ENCODE data around the gene KRTAP9-6. TPM values are rescaled to one million over a fixed set of nuclear protein-coding genes. Genes with fewer than 3 reads are reported as not detected.
"Not testable (repeated sequence)": the region's sequence is repeated elsewhere in the genome, so short reads cannot be mapped to it uniquely, and the experiment has no call there.

The KRTAP9-6 gene
- total RNA-seq, 2 experiments from 2014 or later: not detected

DNA sequence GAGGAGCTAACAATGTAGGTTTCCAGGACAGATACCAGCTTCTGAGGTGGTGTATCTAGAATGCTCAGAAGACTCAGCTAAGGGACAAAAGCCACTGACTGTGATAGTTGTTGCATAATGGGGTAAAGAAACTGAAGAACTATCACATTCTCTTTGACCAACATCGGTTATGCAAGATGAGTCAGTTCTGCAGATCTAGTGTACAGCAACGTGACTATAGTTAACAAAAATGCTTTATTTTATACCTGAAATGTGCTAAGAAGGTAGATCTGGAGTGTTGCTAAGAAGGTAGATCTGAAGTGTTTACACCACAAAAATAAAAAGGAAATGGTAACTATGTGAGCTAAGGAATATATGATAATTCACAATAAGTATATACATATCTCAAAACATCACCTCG is 2.5 kb downstream of the KRTAP9-6 start:
- ChIA-PET CTCF (no interaction called here), POLR2A (no interaction called here)

DNA sequence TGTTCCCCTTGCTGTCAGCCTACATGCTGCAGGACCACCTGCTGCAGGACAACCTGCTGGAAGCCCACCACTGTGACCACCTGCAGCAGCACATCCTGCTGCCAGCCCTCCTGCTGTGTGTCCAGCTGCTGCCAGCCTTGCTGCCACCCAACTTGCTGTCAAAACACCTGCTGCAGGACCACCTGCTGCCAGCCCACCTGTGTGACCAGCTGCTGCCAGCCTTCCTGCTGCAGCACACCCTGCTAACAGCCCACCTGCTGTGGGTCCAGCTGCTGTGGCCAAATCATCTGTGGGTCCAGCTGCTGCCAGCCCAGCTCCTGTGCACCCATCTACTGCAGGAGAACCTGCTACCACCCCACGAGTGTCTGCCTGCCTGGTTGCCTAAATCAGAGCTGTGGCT is 6.1 kb downstream of the KRTAP9-6 start:
- CTCF ChIA-PET: not testable (repeated sequence)

GRCh38 chr17:41271858-41272257 is 6.7 kb downstream of the KRTAP9-6 start:
- POLR2A ChIA-PET: no interaction called here

More for the DNA sequence above, 6.1 kb downstream of the KRTAP9-6 start:
- POLR2A ChIA-PET: not testable (repeated sequence)

DNA sequence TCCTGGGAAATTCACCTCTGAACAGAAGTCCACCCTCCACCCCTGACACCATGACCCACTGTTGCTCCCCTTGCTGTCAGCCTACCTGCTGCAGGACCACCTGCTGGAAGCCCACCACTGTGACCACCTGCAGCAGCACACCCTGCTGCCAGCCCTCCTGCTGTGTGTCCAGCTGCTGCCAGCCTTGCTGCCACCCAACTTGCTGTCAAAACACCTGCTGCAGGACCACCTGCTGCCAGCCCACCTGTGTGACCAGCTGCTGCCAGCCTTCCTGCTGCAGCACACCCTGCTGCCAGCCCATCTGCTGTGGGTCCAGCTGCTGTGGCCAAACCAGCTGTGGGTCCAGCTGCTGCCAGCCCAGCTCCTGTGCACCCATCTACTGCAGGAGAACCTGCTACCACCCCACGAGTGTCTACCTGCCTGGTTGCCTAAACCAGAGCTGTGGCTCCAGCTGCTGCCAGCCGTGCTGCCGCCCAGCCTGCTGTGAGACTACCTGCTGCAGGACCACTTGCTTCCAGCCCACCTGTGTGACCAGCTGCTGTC is 10.5 kb downstream of the KRTAP9-6 start, which contains the start of gene KRTAP9-7:
Gene KRTAP9-7, plus strand, starts transcription at position 51 of the 543 bp plus-strand sequence. Its CDS starts 0 bp downstream, at position 51.
- POLR2A ChIA-PET: not testable (repeated sequence)
- CTCF ChIA-PET: interaction anchor here (0.7 kb wide), 1 partner anchor 221 kb away, joined by 3 read pairs; no protein-coding TSS in a partner anchor

More at GRCh38 chr17:41271858-41272257, 6.7 kb downstream of the KRTAP9-6 start:
- CTCF ChIA-PET: no interaction called here

GRCh38 chr17:41278176-41278955 is 13.2 kb downstream of the KRTAP9-6 start:
- POLR2A ChIA-PET: no interaction called here
- CTCF ChIA-PET: no interaction called here

- ChIA-PET POLR2A (no interaction called here), CTCF (no interaction called here)
Observed at GRCh38 chr17:41284043-41284442, 18.9 kb downstream of the KRTAP9-6 start.

GRCh38 chr17:41284546-41284945 is 19.4 kb downstream of the KRTAP9-6 start:
- POLR2A ChIA-PET: no interaction called here
- CTCF ChIA-PET: no interaction called here

GRCh38 chr17:41287050-41287449 is 21.9 kb downstream of the KRTAP9-6 start:
- ChIA-PET CTCF (no interaction called here), POLR2A (no interaction called here)

DNA sequence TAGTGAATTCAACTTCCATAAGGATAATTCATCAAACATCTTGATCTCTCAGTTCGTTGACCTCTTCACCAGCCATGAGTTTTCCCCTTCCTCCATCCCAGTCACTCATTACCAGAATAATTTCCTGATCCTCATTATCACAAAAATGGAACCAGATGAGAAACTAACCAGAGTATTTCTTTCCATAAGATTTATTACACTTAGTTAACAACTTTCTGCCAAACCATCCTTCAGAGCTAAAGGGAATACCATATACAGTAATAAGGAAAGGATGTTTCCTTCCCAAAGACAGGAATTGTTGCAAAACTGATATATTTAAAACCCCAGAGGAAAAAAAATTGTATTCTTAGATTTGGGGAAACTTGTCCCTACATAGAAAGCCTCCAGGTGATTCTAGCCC is 28.8 kb downstream of the KRTAP9-6 start:
- CTCF ChIA-PET: no interaction called here
- POLR2A ChIA-PET: no interaction called here

- CTCF ChIA-PET: no interaction called here
Observed at GRCh38 chr17:41296846-41297245, 31.7 kb downstream of the KRTAP9-6 start.

GRCh38 chr17:41298458-41299135 is 33.4 kb downstream of the KRTAP9-6 start:
- POLR2A ChIA-PET: no interaction called here
- CTCF ChIA-PET: no interaction called here

More at GRCh38 chr17:41296846-41297245, 31.7 kb downstream of the KRTAP9-6 start:
- POLR2A ChIA-PET: no interaction called here

DNA sequence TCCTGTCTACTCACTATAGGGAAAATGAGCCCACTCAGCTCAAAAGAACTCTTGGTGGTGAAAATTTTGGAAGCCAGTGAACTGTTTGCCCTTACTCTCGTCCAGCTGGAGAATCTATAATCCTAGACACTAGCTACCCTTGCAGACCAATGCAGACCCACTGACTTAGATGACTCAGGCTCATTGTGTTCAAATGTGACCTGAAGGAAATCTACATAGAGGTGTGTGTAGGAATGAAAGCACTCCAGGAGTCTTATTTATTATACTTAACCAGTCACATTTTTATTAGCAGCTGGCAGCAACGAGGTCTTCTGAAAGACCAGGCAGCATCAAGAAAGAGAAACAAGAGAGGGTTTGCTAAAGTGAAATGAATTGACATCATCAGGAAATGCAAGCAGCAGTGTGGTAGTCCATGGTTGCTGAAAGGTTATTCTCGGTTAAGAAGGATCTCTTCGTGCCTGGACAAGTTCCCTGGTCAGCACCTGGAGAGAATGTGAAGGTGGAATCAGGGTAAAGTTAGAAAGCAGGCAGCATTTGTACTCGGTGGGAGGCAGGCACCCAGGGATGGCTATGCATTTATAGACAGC is 36.1 kb downstream of the KRTAP9-6 start:
- ChIA-PET CTCF (interaction anchor here (2.1 kb wide), 1 partner anchor 21 kb away, joined by 4 read pairs; no protein-coding TSS in a partner anchor), POLR2A (interaction anchor here (0.6 kb wide), 1 partner anchor 48 kb away, joined by 3 read pairs; no protein-coding TSS in a partner anchor)

DNA sequence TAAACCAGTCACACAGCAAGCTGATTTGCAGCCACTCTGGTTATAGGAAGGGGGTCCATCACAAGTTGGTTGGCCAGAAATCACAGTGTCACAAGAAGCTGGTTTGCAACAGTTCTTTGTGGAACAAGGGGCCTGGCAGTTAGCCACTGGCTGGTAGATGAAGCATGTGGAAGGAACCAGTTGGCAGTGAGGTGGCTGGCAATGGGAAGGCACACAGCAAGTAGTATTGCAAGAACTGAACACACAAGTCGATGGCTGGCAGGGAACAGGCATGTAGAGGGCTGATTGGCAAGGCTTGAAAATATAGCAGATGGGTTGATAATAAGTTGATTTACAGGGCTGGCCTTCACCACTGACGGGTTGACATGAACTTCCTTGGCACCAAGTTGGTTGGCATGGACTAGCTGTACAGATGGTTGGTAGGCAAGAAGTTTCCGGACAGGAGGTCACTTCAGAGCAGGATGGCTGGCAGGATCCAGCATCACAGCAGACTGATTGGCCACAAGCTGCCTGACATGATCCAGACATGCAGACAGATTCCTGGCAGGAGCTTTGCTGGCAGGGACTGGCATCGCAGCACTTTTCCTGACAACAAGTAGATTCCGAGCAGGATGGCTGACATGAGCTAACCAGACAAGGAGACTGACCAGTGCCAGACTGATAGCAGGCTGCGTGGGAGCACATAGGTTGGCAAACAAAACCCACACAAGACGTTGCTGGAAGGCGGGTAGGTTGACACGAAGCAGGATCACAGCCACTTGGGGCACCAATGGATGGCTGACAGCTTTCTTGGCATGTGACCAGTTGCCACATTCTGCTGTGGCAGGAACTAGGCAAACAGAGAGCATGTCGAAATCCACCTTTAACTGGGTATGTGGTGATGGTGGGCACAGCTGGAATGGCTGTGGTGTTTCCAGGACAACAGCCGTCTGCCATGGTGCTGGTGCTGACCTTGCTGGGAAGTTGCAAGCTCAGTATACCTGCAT is 37.0 kb downstream of the KRTAP9-6 start, which contains the start of gene KRTAP29-1:
Gene KRTAP29-1, minus strand, starts transcription at position 936 of the 986 bp plus-strand sequence. Its CDS starts 0 bp downstream, at position 936.
- ChIA-PET POLR2A (no interaction called here), CTCF (interaction anchor here (2.1 kb wide), 1 partner anchor 20 kb away, joined by 4 read pairs; no protein-coding TSS in a partner anchor)

GRCh38 chr17:41302981-41303380 is 37.8 kb downstream of the KRTAP9-6 start:
- ChIA-PET CTCF (no interaction called here), POLR2A (no interaction called here)

DNA sequence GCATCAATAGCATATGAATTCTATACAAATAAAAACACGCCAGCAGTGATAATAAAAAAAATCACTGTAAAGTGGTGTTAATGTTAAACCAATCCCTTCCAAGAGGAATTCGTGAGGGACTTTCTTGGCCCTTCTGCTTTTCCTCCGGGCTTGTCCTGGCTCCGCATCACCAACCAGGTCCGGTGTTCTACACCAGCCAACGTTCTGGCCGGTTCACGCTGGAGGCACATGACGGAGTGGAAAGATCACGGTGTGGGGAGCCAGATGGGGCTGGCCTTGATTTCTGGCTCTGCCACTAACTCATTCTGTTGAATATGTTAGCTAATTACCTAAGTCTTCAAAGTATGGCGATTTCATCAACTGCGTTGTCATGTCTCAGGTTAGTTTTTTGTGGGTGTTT is 38.9 kb downstream of the KRTAP9-6 start:
- ChIA-PET CTCF (interaction anchor here (1.0 kb wide), 1 partner anchor 18 kb away, joined by 4 read pairs; no protein-coding TSS in a partner anchor), POLR2A (no interaction called here)

- POLR2A ChIA-PET: no interaction called here
- CTCF ChIA-PET: interaction anchor here (1.5 kb wide), 1 partner anchor 15 kb away, joined by 4 read pairs; no protein-coding TSS in a partner anchor
Observed at GRCh38 chr17:41307647-41308046, 42.5 kb downstream of the KRTAP9-6 start.

- POLR2A ChIA-PET: no interaction called here
- CTCF ChIA-PET: interaction anchor here (1.4 to 1.5 kb wide), 2 partner anchors 14 to 95 kb away, joined by 3 to 4 read pairs; no protein-coding TSS in a partner anchor
Observed at GRCh38 chr17:41308251-41308917, 43.2 kb downstream of the KRTAP9-6 start.

DNA sequence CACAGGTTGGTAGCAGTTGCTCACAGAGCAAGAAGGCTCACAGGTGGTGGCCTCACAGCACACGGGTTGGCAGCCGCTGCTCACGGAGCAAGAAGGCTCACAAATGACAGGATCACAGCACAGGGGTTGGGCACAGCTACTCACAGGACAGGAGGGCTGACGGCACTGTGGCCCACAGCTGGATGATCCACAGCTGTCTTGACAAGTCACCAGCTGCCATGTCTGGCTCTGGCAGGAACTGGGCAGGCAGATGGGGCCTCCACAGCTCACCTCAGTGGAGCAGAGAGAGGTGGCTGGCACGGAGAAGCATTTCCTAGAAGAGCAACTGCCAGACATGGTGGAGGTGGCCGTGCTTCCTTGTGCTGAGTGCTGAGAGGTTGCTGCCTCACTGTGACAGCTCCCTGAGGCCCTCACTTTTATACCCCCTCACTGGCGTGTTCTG is 43.8 kb downstream of the KRTAP9-6 start, which contains the start of gene KRTAP16-1:
Gene KRTAP16-1, minus strand, starts transcription at position 392 of the 442 bp plus-strand sequence. Its CDS starts 56 bp downstream, at position 336.
- POLR2A ChIA-PET: no interaction called here
- CTCF ChIA-PET: interaction anchor here (1.4 to 1.5 kb wide), 2 partner anchors 14 to 95 kb away, joined by 3 to 4 read pairs; no protein-coding TSS in a partner anchor

Measured in activated CD8-positive, alpha-beta memory T cell treated with anti-CD3 and anti-CD28 coated beads for 36 hours (primary cell).